ENCODE measurements around the gene MGMT. TPM values are rescaled to one million over a fixed set of nuclear protein-coding genes. Genes with fewer than 3 reads are reported as not detected.

The MGMT gene
- total RNA-seq, 4 donors from 2014 or later, result 10.9 to 37.7 (median 16.0) TPM

- Histone ChIP-seq H3K9me3 (no peaks in the 10 kb centered on the region), H3K36me3 (no peaks in the 10 kb centered on the region), H3K27ac (peak overlapping the region; percentile 26 to 60), H3K4me1 (peaks cover 11 to 26% of the 10 kb centered on the region in 2 donors), H3K4me3 (no peak overlapping the region), H3K27me3 (no peaks in the 10 kb centered on the region)
- peak; percentile 86 to 89 for DNase-seq
- intact Hi-C loops (cut with DNase I; ENCODE audit: low total_unique reads), result no loop called here
- no peak for TF ChIP-seq POLR2A (IDR thresholded peaks at IDR 0.05)
- TF ChIP-seq CTCF (IDR thresholded peaks at IDR 0.05), result no peak
Measured at GRCh38 chr10:129694691-129695243, 227.7 kb downstream of the MGMT start.

- no peak for DNase-seq
- peaks cover 6 to 22% of the 10 kb centered on the region in 2 donors for H3K4me1 ChIP-seq
- H3K36me3 ChIP-seq, result no peaks in the 10 kb centered on the region
- no peaks in the 10 kb centered on the region for H3K27me3 ChIP-seq
- intact Hi-C loops (cut with DNase I; ENCODE audit: low total_unique reads), result no loop called here
- H3K27ac ChIP-seq, result no peak overlapping the region
- TF ChIP-seq POLR2A (IDR thresholded peaks at IDR 0.05) (no peak), CTCF (IDR thresholded peaks at IDR 0.05) (no peak)
- no peak overlapping the region for H3K4me3 ChIP-seq
- H3K9me3 ChIP-seq, result no peaks in the 10 kb centered on the region
Measured at GRCh38 chr10:129695671-129696070, 228.6 kb downstream of the MGMT start.

- intact Hi-C loops (cut with DNase I; ENCODE audit: low total_unique reads), result no loop called here
- Histone ChIP-seq H3K27ac (no peak overlapping the region), H3K9me3 (no peaks in the 10 kb centered on the region), H3K36me3 (no peaks in the 10 kb centered on the region), H3K4me1 (peaks cover 0 to 12% of the 10 kb centered on the region in 2 donors), H3K4me3 (no peak overlapping the region), H3K27me3 (no peaks in the 10 kb centered on the region)
- DNase-seq, result no peak
- no peak for TF ChIP-seq CTCF (IDR thresholded peaks at IDR 0.05)
- TF ChIP-seq POLR2A (IDR thresholded peaks at IDR 0.05), result no peak
Measured at GRCh38 chr10:129696636-129697035, 229.6 kb downstream of the MGMT start.

- Histone ChIP-seq H3K27ac (no peak overlapping the region), H3K4me3 (no peak overlapping the region), H3K36me3 (no peaks in the 10 kb centered on the region), H3K27me3 (no peaks in the 10 kb centered on the region), H3K9me3 (no peaks in the 10 kb centered on the region), H3K4me1 (peaks cover 0 to 12% of the 10 kb centered on the region in 2 donors)
- intact Hi-C loops (cut with DNase I; ENCODE audit: low total_unique reads), result no loop called here
- TF ChIP-seq POLR2A (IDR thresholded peaks at IDR 0.05) (no peak), CTCF (IDR thresholded peaks at IDR 0.05) (no peak)
- no peak for DNase-seq
Measured at GRCh38 chr10:129697463-129698247, 230.6 kb downstream of the MGMT start.

GRCh38 chr10:129699722-129700340 is 232.8 kb downstream of the MGMT start:
- TF ChIP-seq POLR2A (IDR thresholded peaks at IDR 0.05), result no peak
- no peak for TF ChIP-seq CTCF (IDR thresholded peaks at IDR 0.05)
- H3K27me3 ChIP-seq, result no peaks in the 10 kb centered on the region
- H3K9me3 ChIP-seq, result no peaks in the 10 kb centered on the region
- intact Hi-C loops (cut with DNase I; ENCODE audit: low total_unique reads), result no loop called here
- H3K36me3 ChIP-seq, result no peaks in the 10 kb centered on the region
- H3K4me1 ChIP-seq, result peaks cover 0 to 6% of the 10 kb centered on the region in 2 donors
- H3K4me3 ChIP-seq, result no peak overlapping the region
- DNase-seq, result no peak
- no peak overlapping the region for H3K27ac ChIP-seq
